ENCODE measurements around the gene HIPK2.

GRCh38 chr7:139715194-139715815 lies 62.5 kb downstream of the HIPK2 start:
- TF ChIP-seq CTCF (IDR thresholded peaks at IDR 0.05), result no peak
- no peak for TF ChIP-seq POLR2AphosphoS5 (IDR thresholded peaks at IDR 0.05)
- TF ChIP-seq POLR2A (IDR thresholded peaks at IDR 0.05), result no peak
- TF ChIP-seq EP300 (IDR thresholded peaks at IDR 0.05), result no peak
